Stimulated activated CD8-positive, alpha-beta memory T cell treated with anti-CD3 and anti-CD28 coated beads, Interleukin-15, amount 100 ng/mL, for 24 hours (primary cell): ENCODE data around the gene SRP68.
"Not testable (repeated sequence)": the region's sequence is repeated elsewhere in the genome, so short reads cannot be mapped to it uniquely, and the experiment has no call there.

Experiments used
- DNase-seq: peaks from one replicate; pipeline ENCODE4 v3.0.0-alpha.2; 2020; ENCODE audit warnings: low read depth

Gene SRP68

GRCh38 chr17:76089680-76090516, 17.6 kb upstream of the SRP68 start:
- DNase-seq, result no peak

GRCh38 chr17:76088868-76089576, 16.7 kb upstream of the SRP68 start:
- no peak for DNase-seq

GRCh38 chr17:76088041-76088867, 15.9 kb upstream of the SRP68 start:
- no peak for DNase-seq

- no peak for DNase-seq
These were observed 15.2 kb upstream of the SRP68 start for GRCh38 chr17:76087531-76087930.

GRCh38 chr17:76086384-76086783, 14.1 kb upstream of the SRP68 start:
- no peak for DNase-seq

GRCh38 chr17:76085731-76086366, 13.5 kb upstream of the SRP68 start:
- no peak for DNase-seq

- no peak for DNase-seq
These were observed 12.9 kb upstream of the SRP68 start for GRCh38 chr17:76085066-76085730.

GRCh38 chr17:76083536-76084182, 11.3 kb upstream of the SRP68 start:
- DNase-seq, result no peak

GRCh38 chr17:76082326-76083251, 10.3 kb upstream of the SRP68 start:
- no peak for DNase-seq

GRCh38 chr17:76081295-76082210, 9.2 kb upstream of the SRP68 start:
- no peak for DNase-seq

- DNase-seq, result no peak
These were observed 8.5 kb upstream of the SRP68 start for GRCh38 chr17:76080768-76081287.

- DNase-seq, result no peak
These were observed 7.8 kb upstream of the SRP68 start for GRCh38 chr17:76079956-76080767.

- DNase-seq, result no peak
These were observed 7.2 kb upstream of the SRP68 start for GRCh38 chr17:76079535-76079955.

GRCh38 chr17:76078860-76079534, 6.7 kb upstream of the SRP68 start, which contains the start of gene ZACN:
Gene ZACN (plus strand): TSS chr17:76079182. CDS start chr17:76079265, 83 bp downstream.
- no peak for DNase-seq

- DNase-seq, result not testable (repeated sequence)
These were observed 6.1 kb upstream of the SRP68 start for GRCh38 chr17:76078370-76078769.

GRCh38 chr17:76077584-76078110, 5.3 kb upstream of the SRP68 start:
- DNase-seq, result no peak
